ENCODE data around the gene GRIN2A. TPM values are rescaled to one million over a fixed set of nuclear protein-coding genes. Genes with fewer than 3 reads are reported as not detected.

The GRIN2A gene
- total RNA-seq, 1 donor from 2014 or later = 7.8 TPM

- intact Hi-C loops (cut with DNase I) = no loop called here
- Histone ChIP-seq H3K36me3 (no peaks in the 10 kb centered on the region), H3K9me3 (no peaks in the 10 kb centered on the region), H3K4me3 (no peak overlapping the region), H3K27me3 (no peaks in the 10 kb centered on the region), H3K4me1 (no peaks in the 10 kb centered on the region), H3K27ac (no peak overlapping the region)
- no peak for DNase-seq (ENCODE audit: low spot score in 2 of 2)
- TF ChIP-seq, protein P1, sequence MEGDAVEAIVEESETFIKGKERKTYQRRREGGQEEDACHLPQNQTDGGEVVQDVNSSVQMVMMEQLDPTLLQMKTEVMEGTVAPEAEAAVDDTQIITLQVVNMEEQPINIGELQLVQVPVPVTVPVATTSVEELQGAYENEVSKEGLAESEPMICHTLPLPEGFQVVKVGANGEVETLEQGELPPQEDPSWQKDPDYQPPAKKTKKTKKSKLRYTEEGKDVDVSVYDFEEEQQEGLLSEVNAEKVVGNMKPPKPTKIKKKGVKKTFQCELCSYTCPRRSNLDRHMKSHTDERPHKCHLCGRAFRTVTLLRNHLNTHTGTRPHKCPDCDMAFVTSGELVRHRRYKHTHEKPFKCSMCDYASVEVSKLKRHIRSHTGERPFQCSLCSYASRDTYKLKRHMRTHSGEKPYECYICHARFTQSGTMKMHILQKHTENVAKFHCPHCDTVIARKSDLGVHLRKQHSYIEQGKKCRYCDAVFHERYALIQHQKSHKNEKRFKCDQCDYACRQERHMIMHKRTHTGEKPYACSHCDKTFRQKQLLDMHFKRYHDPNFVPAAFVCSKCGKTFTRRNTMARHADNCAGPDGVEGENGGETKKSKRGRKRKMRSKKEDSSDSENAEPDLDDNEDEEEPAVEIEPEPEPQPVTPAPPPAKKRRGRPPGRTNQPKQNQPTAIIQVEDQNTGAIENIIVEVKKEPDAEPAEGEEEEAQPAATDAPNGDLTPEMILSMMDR (IDR thresholded peaks at IDR 0.05) = no peak
These were observed 18.7 kb upstream of the GRIN2A start for GRCh38 chr16:10200637-10201586.

GRCh38 chr16:10196999-10197398 lies 14.8 kb upstream of the GRIN2A start:
- Histone ChIP-seq H3K27me3 (no peaks in the 10 kb centered on the region), H3K4me3 (no peak overlapping the region), H3K27ac (no peak overlapping the region), H3K9me3 (no peaks in the 10 kb centered on the region), H3K4me1 (no peaks in the 10 kb centered on the region), H3K36me3 (no peaks in the 10 kb centered on the region)
- TF ChIP-seq, protein P1 (IDR thresholded peaks at IDR 0.05) = no peak
- intact Hi-C loops (cut with DNase I) = no loop called here
- no peak for DNase-seq (ENCODE audit: low spot score in 2 of 2)

DNA sequence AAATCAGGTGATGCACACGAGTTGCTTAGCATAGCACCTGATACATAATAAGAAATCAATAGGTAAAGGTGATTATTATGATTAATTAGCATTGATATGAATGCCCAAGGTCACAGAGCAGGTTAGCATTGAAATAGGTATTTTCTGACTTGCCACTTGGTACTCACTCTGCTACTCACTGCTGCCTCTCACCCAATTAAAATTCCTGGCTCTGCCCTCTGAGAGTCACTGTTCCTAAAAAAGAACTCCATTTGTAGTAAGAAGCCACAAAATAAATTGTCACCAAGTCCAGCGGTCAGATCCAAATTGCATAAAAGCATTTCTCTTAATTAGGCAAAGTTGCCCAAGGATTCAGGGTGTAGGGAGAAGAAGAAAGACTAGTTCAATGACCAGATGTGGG lies 8.9 kb upstream of the GRIN2A start:
- no peaks in the 10 kb centered on the region for H3K27me3 ChIP-seq

DNA sequence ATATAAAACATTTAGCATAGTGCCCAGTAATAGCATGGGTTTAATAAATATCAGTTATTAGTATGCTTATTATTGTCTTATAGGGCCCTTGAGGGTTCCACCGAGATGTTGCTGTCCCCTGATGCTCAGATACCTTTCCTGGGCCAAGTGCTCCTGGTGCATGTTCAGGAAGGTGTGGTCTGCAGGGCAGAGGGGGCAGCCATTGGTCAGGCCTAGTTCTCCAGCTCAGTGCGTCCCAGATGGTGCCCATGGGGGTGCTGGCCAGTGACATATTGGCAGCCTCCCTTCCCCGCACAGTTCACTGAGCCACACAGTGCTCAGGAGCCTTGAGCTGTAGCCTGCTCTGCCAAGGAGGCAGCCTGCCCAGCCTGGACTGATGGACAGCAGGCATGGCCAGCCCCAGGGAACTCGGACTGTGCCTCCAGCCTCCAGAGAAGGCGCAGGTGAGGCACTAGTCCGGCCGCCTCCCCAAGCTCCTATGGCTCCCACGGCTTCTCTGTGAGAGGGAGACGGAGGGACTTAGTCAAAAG lies 7.7 kb upstream of the GRIN2A start:
- Histone ChIP-seq H3K9me3 (no peaks in the 10 kb centered on the region), H3K27me3 (no peaks in the 10 kb centered on the region), H3K27ac (no peak overlapping the region), H3K4me1 (no peaks in the 10 kb centered on the region), H3K4me3 (no peak overlapping the region), H3K36me3 (no peaks in the 10 kb centered on the region)
- TF ChIP-seq, protein P1 (IDR thresholded peaks at IDR 0.05) = no peak
- DNase-seq (ENCODE audit: low spot score in 2 of 2) = no peak
- intact Hi-C loops (cut with DNase I) = loop anchor here (10.0 kb wide), 1 partner anchor 265 kb away; no protein-coding TSS in a partner anchor

More for the DNA sequence above, 8.9 kb upstream of the GRIN2A start:
- Histone ChIP-seq H3K4me3 (no peak overlapping the region), H3K4me1 (no peaks in the 10 kb centered on the region), H3K9me3 (no peaks in the 10 kb centered on the region), H3K27ac (no peak overlapping the region), H3K36me3 (no peaks in the 10 kb centered on the region)
- no peak for DNase-seq (ENCODE audit: low spot score in 2 of 2)
- TF ChIP-seq, protein P1 (IDR thresholded peaks at IDR 0.05) = no peak
- intact Hi-C loops (cut with DNase I) = no loop called here

GRCh38 chr16:10188236-10188635 lies 6.0 kb upstream of the GRIN2A start:
- no peaks in the 10 kb centered on the region for H3K9me3 ChIP-seq
- H3K4me3 ChIP-seq = no peak overlapping the region
- TF ChIP-seq, protein P1 (IDR thresholded peaks at IDR 0.05) = no peak
- no peak overlapping the region for H3K27ac ChIP-seq
- H3K27me3 ChIP-seq = no peaks in the 10 kb centered on the region
- intact Hi-C loops (cut with DNase I) = loop anchor here (10.0 kb wide), 1 partner anchor 263 kb away; no protein-coding TSS in a partner anchor
- DNase-seq (ENCODE audit: low spot score in 2 of 2) = no peak
- H3K36me3 ChIP-seq = no peaks in the 10 kb centered on the region
- peaks cover 0 to under 1% of the 10 kb centered on the region in 2 donors for H3K4me1 ChIP-seq
